HepG2 (cell line): ENCODE measurements around the gene ACSM5. TPM values are rescaled to one million over a fixed set of nuclear protein-coding genes. Genes with fewer than 3 reads are reported as not detected.

Experiments used
- CHD4 ChIP-seq: fragments of 200-600 bp; sonication (generic); IDR thresholded peaks from 2 replicates; pipeline ENCODE4 v1.7.0; 2017; ENCODE audit warnings: mild to moderate bottlenecking, low read length, borderline replicate concordance
- FIP1L1 ChIP-seq: fragments of 200-400 bp; formaldehyde crosslinking; IDR thresholded peaks from 2 replicates; pipeline ENCODE4 v1.6.1; 2018; ENCODE audit warnings: low read depth, mild to moderate bottlenecking, low read length, moderate library complexity, borderline replicate concordance; ENCODE audit not compliant: insufficient read depth
- GABPB1 ChIP-seq: IDR thresholded peaks from 2 replicates; pipeline ENCODE4 v1.6.1; 2016; ENCODE audit warnings: mild to moderate bottlenecking, missing genetic modification reagents, moderate library complexity, missing compliant biosample characterization
- MYNN ChIP-seq: sonication (generic); formaldehyde crosslinking; IDR thresholded peaks from 2 replicates; pipeline ENCODE4 v1.4.0; 2020; ENCODE audit warnings: mild to moderate bottlenecking, low read depth, missing genetic modification reagents
- PHF20 ChIP-seq: sonication (generic); formaldehyde crosslinking; IDR thresholded peaks from 2 replicates; pipeline ENCODE4 v1.5.0; 2020; ENCODE audit warnings: mild to moderate bottlenecking, missing genetic modification reagents
- POLR2A ChIP-seq, 2 experiments: IDR thresholded peaks; 2 replicates each; pipeline ENCODE4 v1.6.1; 2011; ENCODE audit warnings: low read depth in 2 of 2, low read length in 2 of 2, mild to moderate bottlenecking in 1 of 2, moderate library complexity in 1 of 2; ENCODE audit not compliant: insufficient read depth in 1 of 2
- TBP ChIP-seq: sonication (generic); formaldehyde crosslinking; IDR thresholded peaks from 2 replicates; pipeline ENCODE4 v1.5.0; 2020; ENCODE audit warnings: missing genetic modification reagents
- ZKSCAN1 ChIP-seq: fragments of 150-350 bp; IDR thresholded peaks from 2 replicates; pipeline ENCODE4 v1.6.1; 2014; ENCODE audit warnings: low read length
- ZNF121 ChIP-seq: sonication (generic); formaldehyde crosslinking; IDR thresholded peaks from 2 replicates; pipeline ENCODE4 v1.5.0; 2020; ENCODE audit warnings: mild to moderate bottlenecking, missing genetic modification reagents
- ZNF33B ChIP-seq: sonication (generic); formaldehyde crosslinking; IDR thresholded peaks from 2 replicates; pipeline ENCODE4 v1.5.1; 2020; ENCODE audit warnings: mild to moderate bottlenecking, missing genetic modification reagents
- ZNF367 ChIP-seq: sonication (generic); formaldehyde crosslinking; IDR thresholded peaks from 2 replicates; pipeline ENCODE4 v1.4.0; 2020; ENCODE audit warnings: missing genetic modification reagents, borderline replicate concordance
- ZNF451 ChIP-seq: sonication (generic); formaldehyde crosslinking; IDR thresholded peaks from 2 replicates; pipeline ENCODE4 v1.5.0; 2020; ENCODE audit warnings: mild to moderate bottlenecking, missing genetic modification reagents
- polyA plus RNA-seq, 8 experiments: library from polyadenylated mRNA; depleted of rRNA in 3 of 8; stranded (reverse) in 7 of 8; unstranded in 1 of 8; fragments of >200 nt; fragmentation: Illumina TruSeq in 4 of 8; extraction: Trizol in 4 of 8; gene quantifications; 2 replicates each; pipeline versions ENCODE4 v1.2.1 to v1.2.3, GENCODE V29; 2011 to 2016; ENCODE audit warnings: low read depth in 4 of 8, missing spikeins in 1 of 8, mixed read lengths in 1 of 8; ENCODE audit not compliant: insufficient read depth in 1 of 8
- total RNA-seq, 5 experiments: library from RNA; depleted of rRNA; stranded (reverse); fragments of >200 nt; fragmentation: Illumina TruSeq; extraction: Trizol; gene quantifications; 2 replicates each; pipeline ENCODE4 v1.2.3, GENCODE V29; 2016; ENCODE audit warnings: low read depth in 1 of 5
- TF ChIP-seq, protein P1 (sequence below): sonication (generic); formaldehyde crosslinking; IDR thresholded peaks from 2 replicates; pipeline ENCODE4 v1.4.0; 2020; ENCODE audit warnings: missing genetic modification reagents
- TF ChIP-seq, protein P2 (sequence below): IDR thresholded peaks from 2 replicates; pipeline ENCODE4 v1.6.1; 2018; ENCODE audit warnings: missing genetic modification reagents
- TF ChIP-seq, protein P3 (sequence below): sonication (generic); formaldehyde crosslinking; IDR thresholded peaks from 2 replicates; pipeline ENCODE4 v1.4.0; 2020; ENCODE audit warnings: mild to moderate bottlenecking, missing genetic modification reagents
- TF ChIP-seq, protein P4 (sequence below): fragments of 450-650 bp; IDR thresholded peaks from 2 replicates; pipeline ENCODE4 v1.6.1; 2017; ENCODE audit warnings: mild to moderate bottlenecking

ACSM5 gene
- total and polyA plus RNA-seq, 2 of the 13 experiments (the other 11 are each of a cell fraction or from before 2014, with no cell fraction given): 9.1 to 15.0 TPM

DNA sequence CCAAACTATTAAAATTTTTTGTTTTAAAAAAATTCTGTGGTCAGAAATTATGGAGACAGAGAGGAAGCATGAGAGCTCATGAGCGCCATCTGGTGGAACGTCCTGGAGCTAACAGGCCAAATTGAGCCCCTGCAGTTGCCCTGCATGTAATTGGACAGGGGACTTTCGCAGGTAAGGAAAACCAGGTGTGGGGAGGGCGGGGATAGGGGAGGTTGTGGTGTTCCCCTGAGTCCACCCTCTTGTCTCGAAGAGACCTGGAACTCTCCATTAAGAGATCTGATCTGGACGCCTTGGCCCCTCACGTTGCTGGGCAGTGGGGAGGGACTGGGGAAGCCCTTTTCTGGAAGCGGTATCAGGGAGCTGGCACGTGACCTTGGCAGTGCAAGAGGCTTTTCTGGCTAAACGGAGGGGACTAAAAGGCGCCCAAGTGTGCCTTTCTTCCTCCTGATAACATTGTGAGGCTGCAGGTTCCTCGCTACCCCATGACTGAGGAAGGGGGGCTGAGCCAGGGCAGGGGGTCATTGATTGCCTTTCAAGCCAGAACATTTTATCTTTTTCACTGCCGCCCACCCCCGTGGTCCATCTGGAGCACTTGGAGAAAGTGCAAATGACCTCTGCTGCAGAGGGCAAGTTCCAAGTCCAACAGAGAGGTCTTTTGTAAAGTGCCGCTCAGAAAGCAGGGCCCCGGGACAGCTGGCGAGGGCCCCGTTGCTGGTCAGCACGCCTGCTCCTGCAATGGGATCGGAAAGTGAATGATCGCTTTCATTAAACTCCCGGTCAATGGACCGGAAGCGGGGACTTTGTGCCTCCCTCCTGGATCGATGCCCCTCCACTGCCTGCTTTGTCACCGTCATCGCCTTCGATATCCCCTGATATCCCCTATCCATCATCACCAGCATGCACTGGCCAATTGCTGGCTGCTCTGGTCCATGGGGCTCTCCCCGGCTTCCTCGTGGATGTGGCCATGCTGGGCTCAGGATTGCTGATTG lies 23.2 kb upstream of the ACSM5 start (continued):
- TF ChIP-seq, protein P1, sequence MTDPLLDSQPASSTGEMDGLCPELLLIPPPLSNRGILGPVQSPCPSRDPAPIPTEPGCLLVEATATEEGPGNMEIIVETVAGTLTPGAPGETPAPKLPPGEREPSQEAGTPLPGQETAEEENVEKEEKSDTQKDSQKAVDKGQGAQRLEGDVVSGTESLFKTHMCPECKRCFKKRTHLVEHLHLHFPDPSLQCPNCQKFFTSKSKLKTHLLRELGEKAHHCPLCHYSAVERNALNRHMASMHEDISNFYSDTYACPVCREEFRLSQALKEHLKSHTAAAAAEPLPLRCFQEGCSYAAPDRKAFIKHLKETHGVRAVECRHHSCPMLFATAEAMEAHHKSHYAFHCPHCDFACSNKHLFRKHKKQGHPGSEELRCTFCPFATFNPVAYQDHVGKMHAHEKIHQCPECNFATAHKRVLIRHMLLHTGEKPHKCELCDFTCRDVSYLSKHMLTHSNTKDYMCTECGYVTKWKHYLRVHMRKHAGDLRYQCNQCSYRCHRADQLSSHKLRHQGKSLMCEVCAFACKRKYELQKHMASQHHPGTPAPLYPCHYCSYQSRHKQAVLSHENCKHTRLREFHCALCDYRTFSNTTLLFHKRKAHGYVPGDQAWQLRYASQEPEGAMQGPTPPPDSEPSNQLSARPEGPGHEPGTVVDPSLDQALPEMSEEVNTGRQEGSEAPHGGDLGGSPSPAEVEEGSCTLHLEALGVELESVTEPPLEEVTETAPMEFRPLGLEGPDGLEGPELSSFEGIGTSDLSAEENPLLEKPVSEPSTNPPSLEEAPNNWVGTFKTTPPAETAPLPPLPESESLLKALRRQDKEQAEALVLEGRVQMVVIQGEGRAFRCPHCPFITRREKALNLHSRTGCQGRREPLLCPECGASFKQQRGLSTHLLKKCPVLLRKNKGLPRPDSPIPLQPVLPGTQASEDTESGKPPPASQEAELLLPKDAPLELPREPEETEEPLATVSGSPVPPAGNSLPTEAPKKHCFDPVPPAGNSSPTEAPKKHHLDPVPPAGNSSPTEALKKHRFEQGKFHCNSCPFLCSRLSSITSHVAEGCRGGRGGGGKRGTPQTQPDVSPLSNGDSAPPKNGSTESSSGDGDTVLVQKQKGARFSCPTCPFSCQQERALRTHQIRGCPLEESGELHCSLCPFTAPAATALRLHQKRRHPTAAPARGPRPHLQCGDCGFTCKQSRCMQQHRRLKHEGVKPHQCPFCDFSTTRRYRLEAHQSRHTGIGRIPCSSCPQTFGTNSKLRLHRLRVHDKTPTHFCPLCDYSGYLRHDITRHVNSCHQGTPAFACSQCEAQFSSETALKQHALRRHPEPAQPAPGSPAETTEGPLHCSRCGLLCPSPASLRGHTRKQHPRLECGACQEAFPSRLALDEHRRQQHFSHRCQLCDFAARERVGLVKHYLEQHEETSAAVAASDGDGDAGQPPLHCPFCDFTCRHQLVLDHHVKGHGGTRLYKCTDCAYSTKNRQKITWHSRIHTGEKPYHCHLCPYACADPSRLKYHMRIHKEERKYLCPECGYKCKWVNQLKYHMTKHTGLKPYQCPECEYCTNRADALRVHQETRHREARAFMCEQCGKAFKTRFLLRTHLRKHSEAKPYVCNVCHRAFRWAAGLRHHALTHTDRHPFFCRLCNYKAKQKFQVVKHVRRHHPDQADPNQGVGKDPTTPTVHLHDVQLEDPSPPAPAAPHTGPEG (CRISPR knock-in tag): peak; percentile 78; the same call in 1 of the 2 replicates
- TF ChIP-seq MYNN (no peak; the same call in 1 of the 2 replicates), ZNF451 (CRISPR knock-in tag) (peak; percentile 57; the same call in 1 of the 2 replicates), FIP1L1 (no peak), ZNF121 (CRISPR knock-in tag) (no peak; the same call in 1 of the 2 replicates), PHF20 (no peak), GABPB1 (CRISPR knock-in tag) (peak; percentile 85), POLR2A (IDR thresholded peaks at IDR 0.05; ENCODE audit: insufficient read depth in 1 of 2, low read depth in 2 of 2, low read length in 2 of 2) (no peak), ZNF33B (CRISPR knock-in tag) (no peak), TBP (CRISPR knock-in tag) (peak; percentile 59; the same call in 1 of the 2 replicates), ZKSCAN1 (0 out of 2 replicates have a peak, but pooled peaks have one; percentile 7), ZNF367 (CRISPR knock-in tag) (no peak), CHD4 (no peak)
- TF ChIP-seq, protein P2, sequence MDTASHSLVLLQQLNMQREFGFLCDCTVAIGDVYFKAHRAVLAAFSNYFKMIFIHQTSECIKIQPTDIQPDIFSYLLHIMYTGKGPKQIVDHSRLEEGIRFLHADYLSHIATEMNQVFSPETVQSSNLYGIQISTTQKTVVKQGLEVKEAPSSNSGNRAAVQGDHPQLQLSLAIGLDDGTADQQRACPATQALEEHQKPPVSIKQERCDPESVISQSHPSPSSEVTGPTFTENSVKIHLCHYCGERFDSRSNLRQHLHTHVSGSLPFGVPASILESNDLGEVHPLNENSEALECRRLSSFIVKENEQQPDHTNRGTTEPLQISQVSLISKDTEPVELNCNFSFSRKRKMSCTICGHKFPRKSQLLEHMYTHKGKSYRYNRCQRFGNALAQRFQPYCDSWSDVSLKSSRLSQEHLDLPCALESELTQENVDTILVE (CRISPR knock-in tag): no peak; the same call in 1 of the 2 replicates
- TF ChIP-seq, protein P3, sequence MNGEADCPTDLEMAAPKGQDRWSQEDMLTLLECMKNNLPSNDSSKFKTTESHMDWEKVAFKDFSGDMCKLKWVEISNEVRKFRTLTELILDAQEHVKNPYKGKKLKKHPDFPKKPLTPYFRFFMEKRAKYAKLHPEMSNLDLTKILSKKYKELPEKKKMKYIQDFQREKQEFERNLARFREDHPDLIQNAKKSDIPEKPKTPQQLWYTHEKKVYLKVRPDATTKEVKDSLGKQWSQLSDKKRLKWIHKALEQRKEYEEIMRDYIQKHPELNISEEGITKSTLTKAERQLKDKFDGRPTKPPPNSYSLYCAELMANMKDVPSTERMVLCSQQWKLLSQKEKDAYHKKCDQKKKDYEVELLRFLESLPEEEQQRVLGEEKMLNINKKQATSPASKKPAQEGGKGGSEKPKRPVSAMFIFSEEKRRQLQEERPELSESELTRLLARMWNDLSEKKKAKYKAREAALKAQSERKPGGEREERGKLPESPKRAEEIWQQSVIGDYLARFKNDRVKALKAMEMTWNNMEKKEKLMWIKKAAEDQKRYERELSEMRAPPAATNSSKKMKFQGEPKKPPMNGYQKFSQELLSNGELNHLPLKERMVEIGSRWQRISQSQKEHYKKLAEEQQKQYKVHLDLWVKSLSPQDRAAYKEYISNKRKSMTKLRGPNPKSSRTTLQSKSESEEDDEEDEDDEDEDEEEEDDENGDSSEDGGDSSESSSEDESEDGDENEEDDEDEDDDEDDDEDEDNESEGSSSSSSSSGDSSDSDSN: peak; percentile 72
- TF ChIP-seq, protein P4, sequence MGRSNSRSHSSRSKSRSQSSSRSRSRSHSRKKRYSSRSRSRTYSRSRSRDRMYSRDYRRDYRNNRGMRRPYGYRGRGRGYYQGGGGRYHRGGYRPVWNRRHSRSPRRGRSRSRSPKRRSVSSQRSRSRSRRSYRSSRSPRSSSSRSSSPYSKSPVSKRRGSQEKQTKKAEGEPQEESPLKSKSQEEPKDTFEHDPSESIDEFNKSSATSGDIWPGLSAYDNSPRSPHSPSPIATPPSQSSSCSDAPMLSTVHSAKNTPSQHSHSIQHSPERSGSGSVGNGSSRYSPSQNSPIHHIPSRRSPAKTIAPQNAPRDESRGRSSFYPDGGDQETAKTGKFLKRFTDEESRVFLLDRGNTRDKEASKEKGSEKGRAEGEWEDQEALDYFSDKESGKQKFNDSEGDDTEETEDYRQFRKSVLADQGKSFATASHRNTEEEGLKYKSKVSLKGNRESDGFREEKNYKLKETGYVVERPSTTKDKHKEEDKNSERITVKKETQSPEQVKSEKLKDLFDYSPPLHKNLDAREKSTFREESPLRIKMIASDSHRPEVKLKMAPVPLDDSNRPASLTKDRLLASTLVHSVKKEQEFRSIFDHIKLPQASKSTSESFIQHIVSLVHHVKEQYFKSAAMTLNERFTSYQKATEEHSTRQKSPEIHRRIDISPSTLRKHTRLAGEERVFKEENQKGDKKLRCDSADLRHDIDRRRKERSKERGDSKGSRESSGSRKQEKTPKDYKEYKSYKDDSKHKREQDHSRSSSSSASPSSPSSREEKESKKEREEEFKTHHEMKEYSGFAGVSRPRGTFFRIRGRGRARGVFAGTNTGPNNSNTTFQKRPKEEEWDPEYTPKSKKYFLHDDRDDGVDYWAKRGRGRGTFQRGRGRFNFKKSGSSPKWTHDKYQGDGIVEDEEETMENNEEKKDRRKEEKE: no peak
